ENCODE results near the gene CEP112. TPM values are rescaled to one million over a fixed set of nuclear protein-coding genes. Genes with fewer than 3 reads are reported as not detected.

Gene CEP112
- total and polyA plus RNA-seq, 2 of the 4 experiments (the other 2 are of a cell fraction): 2.5 to 5.6 TPM

DNA sequence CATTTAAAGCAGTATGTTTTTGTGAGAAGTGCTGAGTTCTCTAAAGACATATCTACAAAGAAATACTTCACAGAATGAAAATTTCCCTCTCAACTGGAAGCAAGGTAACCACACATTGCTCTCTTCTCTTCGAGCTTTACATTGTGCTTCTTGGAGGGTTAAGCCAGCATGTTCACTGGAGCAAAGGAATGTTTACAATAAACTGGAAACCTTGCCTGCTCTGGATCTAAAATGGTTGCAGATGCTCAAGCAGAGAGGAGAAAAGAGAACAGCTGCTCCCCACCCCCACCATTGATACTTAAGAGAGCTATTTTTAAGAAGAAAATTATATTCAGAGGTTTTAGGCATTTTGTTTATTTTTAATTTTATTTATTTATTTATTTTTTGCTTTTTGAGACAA lies 213.1 kb downstream of the CEP112 start:
- dilution Hi-C loops (cut with HindIII; ENCODE audit: low sequenced_read_pairs, unreplicated experiment) (no loop called here), intact Hi-C loops (cut with micrococcal nuclease) (no loop called here), in situ Hi-C loops (cut with MboI; ENCODE audit: low sequenced_read_pairs) (no loop called here)
- H3K36me3 ChIP-seq (ENCODE audit: control insufficient read depth, insufficient read depth, low read length): no peaks in the 10 kb centered on the region
- no peak overlapping the region for H2BK120ac ChIP-seq (ENCODE audit: low read depth, low read length)
- H3K27ac ChIP-seq (ENCODE audit: insufficient read depth, low read length): no peak overlapping the region
- no peaks in the 10 kb centered on the region for H3K9me1 ChIP-seq (ENCODE audit: insufficient read depth, low read length)
- ChIA-PET CTCF (interaction anchor here (0.6 kb wide), 1 partner anchor 34 kb away, joined by 3 read pairs; no protein-coding TSS in a partner anchor), POLR2A (ENCODE audit: unreplicated experiment) (no interaction called here)
- TF ChIP-seq RCOR1 (IDR thresholded peaks at IDR 0.05; ENCODE audit: insufficient replicate concordance, low read length) (no peak), BHLHE40 (IDR thresholded peaks at IDR 0.05; ENCODE audit: low read depth, low read length) (no peak), MXI1 (IDR thresholded peaks at IDR 0.05; ENCODE audit: borderline replicate concordance, low read depth, low read length) (no peak), RAD21 (IDR thresholded peaks at IDR 0.05; ENCODE audit: low read length) (no peak), POLR2A (IDR thresholded peaks at IDR 0.05; ENCODE audit: low read depth, low read length) (no peak), SMC3 (IDR thresholded peaks at IDR 0.05; ENCODE audit: low read depth, low read length) (no peak), RFX5 (IDR thresholded peaks at IDR 0.05; ENCODE audit: low read depth, low read length) (no peak), CEBPB (IDR thresholded peaks at IDR 0.05; ENCODE audit: low read depth, low read length) (no peak), CHD1 (IDR thresholded peaks at IDR 0.05; ENCODE audit: low read depth, low read length) (no peak), FOS (IDR thresholded peaks at IDR 0.05; ENCODE audit: low read depth, low read length) (no peak), MAFK (IDR thresholded peaks at IDR 0.05; ENCODE audit: low read depth, low read length) (no peak)
- no peaks in the 10 kb centered on the region for H3K9me3 ChIP-seq (ENCODE audit: control insufficient read depth, insufficient read depth, low read length)
- no peak overlapping the region for H3K4me3 ChIP-seq (ENCODE audit: insufficient read depth, low read depth, low read length)
- H2AK9ac ChIP-seq (replicated peaks; ENCODE audit: low read depth, low read length, poor library complexity): no peak overlapping the region
- BruUV-seq (replicated peaks): no TSS peak
- H3K27me3 ChIP-seq (ENCODE audit: control insufficient read depth, insufficient read depth, low read length): no peaks in the 10 kb centered on the region
- no peak overlapping the region for H2AFZ ChIP-seq (replicated peaks; ENCODE audit: low read length, poor library complexity)
- DNase-seq: peak; percentile 39
- no peak overlapping the region for H3K4me2 ChIP-seq (ENCODE audit: low read depth, low read length)
- H3K14ac ChIP-seq (replicated peaks; ENCODE audit: low read depth, low read length): no peak overlapping the region
- H2BK5ac ChIP-seq (ENCODE audit: low read depth, low read length, poor library complexity, severe bottlenecking): no peak overlapping the region
- no peak overlapping the region for H3K56ac ChIP-seq (ENCODE audit: extremely low read depth, insufficient read depth, low read length)
- H3K23ac ChIP-seq (ENCODE audit: low read depth, low read length): no peak overlapping the region
- no peak overlapping the region for H2BK20ac ChIP-seq (ENCODE audit: low read depth, low read length)
- H4K91ac ChIP-seq (ENCODE audit: insufficient read depth, low read depth, low read length): no peak overlapping the region
- no peak overlapping the region for H2AK5ac ChIP-seq (ENCODE audit: low read depth, low read length)
- H4K20me1 ChIP-seq (ENCODE audit: insufficient read depth, low read length): no peaks in the 10 kb centered on the region
- peak; percentile 48; the same call in 1 of the 2 replicates for ATAC-seq (ENCODE audit: low read depth)
- H3K79me1 ChIP-seq (ENCODE audit: low read depth in 1 of 2, low read length in 2 of 2): no peaks in the 10 kb centered on the region
- H3K4ac ChIP-seq (ENCODE audit: low read depth, low read length): no peak overlapping the region
- WGBS, 2 experiments (ENCODE audit: extremely low coverage in 2 of 2, insufficient read length in 1 of 2): no CpG with 5 or more reads among the region's 1 CpG
- H3K9ac ChIP-seq (ENCODE audit: low read depth, low read length): no peak overlapping the region
- no peaks in the 10 kb centered on the region for H3K4me1 ChIP-seq (ENCODE audit: control insufficient read depth, insufficient read depth, low read length)
- H2BK15ac ChIP-seq (ENCODE audit: low read depth, low read length): no peak overlapping the region
- H4K8ac ChIP-seq (ENCODE audit: low read depth in 2 of 2, low read length in 2 of 2): no peak overlapping the region
- H4K5ac ChIP-seq (ENCODE audit: low read depth, low read length): no peak overlapping the region
- no peak overlapping the region for H3K18ac ChIP-seq (ENCODE audit: low read depth, low read length)

Measured in IMR-90 (cell line).